ENCODE results near the gene ASAP3. TPM values are rescaled to one million over a fixed set of nuclear protein-coding genes. Genes with fewer than 3 reads are reported as not detected.

The ASAP3 gene
- total and polyA plus RNA-seq, 4 donors, result 8.3 to 25.9 (median 16.7) TPM

- H3K9ac ChIP-seq (ENCODE audit: low read depth in 1 of 2, low read length in 2 of 2), result no peak overlapping the region
- peaks cover 0 to 31% (median 20%) of the 10 kb centered on the region in 4 donors for H3K36me3 ChIP-seq (ENCODE audit: control insufficient read depth in 4 of 4, insufficient read depth in 3 of 4, low read depth in 1 of 4, low read length in 3 of 4)
- H3K4me3 ChIP-seq (ENCODE audit: low read depth in 1 of 3, low read length in 3 of 3), result no peak overlapping the region
- no peaks in the 10 kb centered on the region for H3K9me3 ChIP-seq (ENCODE audit: control insufficient read depth in 4 of 4, low read length in 3 of 4)
- TF ChIP-seq GABPA (IDR thresholded peaks at IDR 0.05 in 1 of 2, conservative IDR thresholded peaks at IDR 0.05 in 1 of 2) (no peak), YY1 (IDR thresholded peaks at IDR 0.05) (no peak), NR2F2 (IDR thresholded peaks at IDR 0.05) (no peak), SP1 (IDR thresholded peaks at IDR 0.05) (no peak), RXRA (IDR thresholded peaks at IDR 0.05) (no peak), FOXA1 (IDR thresholded peaks at IDR 0.05) (no peak), RAD21 (IDR thresholded peaks at IDR 0.05) (no peak), EGR1 (IDR thresholded peaks at IDR 0.05; ENCODE audit: low read depth in 2 of 2) (no peak), MAX (IDR thresholded peaks at IDR 0.05) (no peak), TAF1 (conservative IDR thresholded peaks at IDR 0.05) (no peak), HNF4G (IDR thresholded peaks at IDR 0.05) (no peak), ATF3 (IDR thresholded peaks at IDR 0.05) (no peak), JUND (IDR thresholded peaks at IDR 0.05) (no peak)
- H3K4me1 ChIP-seq (ENCODE audit: control insufficient read depth in 4 of 4, insufficient read depth in 4 of 4, low read length in 3 of 4), result no peaks in the 10 kb centered on the region
- no peaks in the 10 kb centered on the region for H3K27me3 ChIP-seq (ENCODE audit: control insufficient read depth in 4 of 4, insufficient read depth in 4 of 4, low read length in 3 of 4)
- DNase-seq (ENCODE audit: low spot score), result peak; percentile 68
- 79% methylated on average over 49 of the region's 49 CpGs for WGBS
- H3K27ac ChIP-seq (ENCODE audit: low read depth in 1 of 2, low read length in 2 of 2), result no peak overlapping the region
Observed at GRCh38 chr1:23436520-23437354, 47.2 kb downstream of the ASAP3 start.

DNA sequence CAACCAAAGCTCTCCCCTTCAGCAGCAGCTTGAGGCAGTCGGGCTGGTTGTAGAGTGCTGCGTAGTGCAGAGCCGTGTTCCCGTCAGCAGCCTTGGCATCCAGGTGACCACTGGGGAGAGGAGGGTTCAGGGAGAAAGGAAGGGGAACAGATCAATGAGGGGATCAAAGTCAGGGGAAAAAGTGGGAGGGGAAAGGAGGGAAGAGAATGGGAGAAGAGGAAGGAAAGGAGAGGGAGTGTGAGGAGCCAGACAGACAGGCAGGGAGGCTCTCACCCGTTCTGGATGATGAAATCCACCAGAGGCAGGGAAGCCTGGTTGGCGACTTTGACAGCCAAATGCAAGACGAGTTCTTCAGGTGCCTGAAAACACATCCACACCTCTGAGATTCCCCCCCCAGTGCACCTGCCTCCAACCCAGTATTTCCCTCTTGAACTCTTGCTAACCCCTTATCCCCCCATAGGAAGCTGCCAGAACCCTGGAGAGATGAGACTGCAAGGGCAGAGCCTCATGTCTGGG lies 49.7 kb downstream of the ASAP3 start:
- 93% methylated on average over 7 of the region's 7 CpGs for WGBS
- Histone ChIP-seq H3K36me3 (ENCODE audit: control insufficient read depth in 4 of 4, insufficient read depth in 3 of 4, low read depth in 1 of 4, low read length in 3 of 4) (peaks cover 0 to 41% (median 23%) of the 10 kb centered on the region in 4 donors), H3K4me3 (ENCODE audit: low read depth in 1 of 3, low read length in 3 of 3) (no peak overlapping the region), H3K27me3 (ENCODE audit: control insufficient read depth in 4 of 4, insufficient read depth in 4 of 4, low read length in 3 of 4) (no peaks in the 10 kb centered on the region), H3K9me3 (ENCODE audit: control insufficient read depth in 4 of 4, low read length in 3 of 4) (no peaks in the 10 kb centered on the region), H3K4me1 (ENCODE audit: control insufficient read depth in 4 of 4, insufficient read depth in 4 of 4, low read length in 3 of 4) (peaks cover 0 to 1% (median 0%) of the 10 kb centered on the region in 4 donors), H3K27ac (ENCODE audit: low read depth in 1 of 2, low read length in 2 of 2) (no peak overlapping the region), H3K9ac (ENCODE audit: low read depth in 1 of 2, low read length in 2 of 2) (no peak overlapping the region)
- TF ChIP-seq JUND (IDR thresholded peaks at IDR 0.05) (no peak), NR2F2 (IDR thresholded peaks at IDR 0.05) (no peak), HNF4G (IDR thresholded peaks at IDR 0.05) (no peak), HNF4A (conservative IDR thresholded peaks at IDR 0.05) (no peak), GABPA (IDR thresholded peaks at IDR 0.05 in 1 of 2, conservative IDR thresholded peaks at IDR 0.05 in 1 of 2) (no peak), MAX (IDR thresholded peaks at IDR 0.05) (no peak), ZBTB33 (IDR thresholded peaks at IDR 0.05) (no peak), ATF3 (IDR thresholded peaks at IDR 0.05) (no peak)
- no peak for DNase-seq (ENCODE audit: low spot score)
